NCI-H1048 (cell line): ENCODE measurements around the gene ERV3-1.
"Not testable (repeated sequence)": the region's sequence is repeated elsewhere in the genome, so short reads cannot be mapped to it uniquely, and the experiment has no call there.

ENCODE experiments used
- DNase-seq: peaks from one replicate; lab custom pipeline; 2025; lab: John Stamatoyannopoulos, UW

Gene ERV3-1

DNA sequence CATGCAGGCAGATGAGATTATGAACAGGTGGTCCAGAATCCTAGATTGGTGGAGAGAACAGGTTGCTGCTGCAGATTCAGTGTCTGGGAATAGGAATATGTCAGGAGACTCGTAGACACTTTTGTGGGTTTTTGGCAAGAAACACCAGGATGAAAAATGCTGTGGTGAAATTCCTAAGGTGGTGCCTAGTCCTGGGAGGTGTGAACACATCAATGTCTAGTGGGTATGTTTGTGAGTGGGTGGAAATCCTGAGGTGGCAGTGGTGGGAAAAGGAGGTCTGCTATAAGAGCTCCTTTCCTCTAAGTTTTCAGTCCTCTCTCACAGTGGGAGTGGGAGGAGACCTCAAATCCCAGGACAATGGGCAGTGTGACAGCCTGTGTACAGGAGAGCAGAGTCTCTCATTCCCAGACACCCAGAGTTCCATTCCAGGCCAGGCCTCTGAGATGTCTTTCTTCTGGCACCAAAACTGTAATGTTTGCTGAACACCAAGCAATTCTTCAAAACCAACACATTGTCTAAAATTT, 5.1 kb downstream of the ERV3-1 start:
- DNase-seq: no peak

GRCh38 chr7:64999165-65000004, 7.1 kb downstream of the ERV3-1 start:
- DNase-seq: no peak

- DNase-seq: no peak
Measured at GRCh38 chr7:64998865-64999164, 7.7 kb downstream of the ERV3-1 start.

- DNase-seq: no peak
Measured at GRCh38 chr7:64997927-64998391, 8.5 kb downstream of the ERV3-1 start.

GRCh38 chr7:64997164-64997908, 9.2 kb downstream of the ERV3-1 start:
- DNase-seq: no peak

DNA sequence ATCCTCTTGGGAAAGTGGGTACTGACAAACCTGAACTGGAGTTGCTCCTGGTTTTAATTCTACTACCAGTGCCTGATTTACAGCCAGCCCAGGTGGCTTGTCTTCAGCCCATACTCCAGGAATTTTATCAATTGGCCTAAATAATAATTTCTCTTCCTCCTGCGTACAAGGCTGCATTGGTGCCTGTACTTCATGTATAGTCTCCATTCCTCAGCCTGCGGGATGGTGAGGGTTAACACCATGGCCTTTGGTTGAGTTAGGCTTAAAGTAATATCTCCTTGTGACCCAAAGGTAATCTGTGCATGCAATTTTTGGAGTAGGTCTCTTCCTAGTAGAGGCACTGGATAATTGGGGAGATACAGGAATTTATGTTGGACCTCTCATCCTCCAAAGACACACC, 10.2 kb downstream of the ERV3-1 start:
- DNase-seq: no peak

GRCh38 chr7:64993901-64994300, 12.6 kb downstream of the ERV3-1 start:
- no peak for DNase-seq

GRCh38 chr7:64992971-64993370, 13.5 kb downstream of the ERV3-1 start:
- DNase-seq: no peak

DNA sequence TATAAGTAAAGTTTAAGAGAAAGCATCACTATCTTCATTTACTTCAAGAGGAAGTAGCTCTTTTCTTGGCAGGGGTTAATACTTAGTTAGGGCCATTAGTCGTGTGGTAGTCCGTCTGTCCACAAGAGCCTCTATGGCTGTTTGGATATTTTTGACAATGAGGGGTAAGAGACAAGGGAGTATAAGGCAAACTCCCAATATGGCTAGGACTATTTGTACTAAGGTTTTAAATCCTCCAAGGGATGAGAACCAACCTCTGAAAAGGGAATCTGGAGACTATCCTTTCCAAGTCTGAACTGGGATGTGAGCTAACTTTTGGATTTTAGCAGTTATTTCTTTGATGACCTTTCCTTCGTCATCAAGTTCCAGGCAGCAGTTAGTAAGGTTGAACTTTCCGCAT, 15.6 kb downstream of the ERV3-1 start, which contains the start of gene ZNF117:
TSS of gene ZNF117 (minus strand) at position 101 of the 400 bp plus-strand sequence.
- DNase-seq: no peak

GRCh38 chr7:64990216-64990615, 16.3 kb downstream of the ERV3-1 start:
- no peak for DNase-seq

GRCh38 chr7:64978497-64979203, 27.8 kb downstream of the ERV3-1 start:
- no peak for DNase-seq

GRCh38 chr7:64965594-64965993, 40.9 kb downstream of the ERV3-1 start:
- DNase-seq: no peak

GRCh38 chr7:64959072-64959747, 47.3 kb downstream of the ERV3-1 start:
- DNase-seq: no peak

DNA sequence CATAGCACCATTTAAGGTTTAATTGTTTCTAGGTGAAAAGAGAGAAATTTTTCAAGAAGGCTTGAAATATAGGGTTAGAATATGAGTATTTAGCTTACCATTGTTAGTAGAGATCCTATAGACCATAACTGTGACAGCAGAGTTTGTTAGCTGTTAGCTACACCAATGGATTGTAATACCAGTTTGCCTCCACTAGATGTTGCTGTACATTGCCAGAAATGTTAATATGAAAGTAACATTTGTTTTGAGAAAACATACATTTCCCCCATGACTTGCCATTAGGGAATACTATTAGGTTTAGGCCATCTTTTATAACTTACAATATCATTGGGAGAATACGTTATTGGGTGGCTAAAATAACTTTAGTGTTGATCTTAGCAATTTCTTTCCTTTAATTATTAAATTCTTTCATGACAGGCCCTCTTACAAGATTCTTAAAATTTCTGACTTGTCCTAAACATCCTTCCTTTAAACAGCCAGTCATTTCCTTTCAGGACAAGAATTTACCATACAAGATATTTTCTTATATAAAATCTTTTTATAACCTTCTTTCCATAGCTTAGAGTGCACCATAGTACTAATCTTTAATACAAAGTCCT, 55.1 kb downstream of the ERV3-1 start:
- DNase-seq: no peak

GRCh38 chr7:64950673-64951072, 55.8 kb downstream of the ERV3-1 start:
- DNase-seq: not testable (repeated sequence)

- DNase-seq: not testable (repeated sequence)
Measured at GRCh38 chr7:64948774-64949173, 57.7 kb downstream of the ERV3-1 start.

DNA sequence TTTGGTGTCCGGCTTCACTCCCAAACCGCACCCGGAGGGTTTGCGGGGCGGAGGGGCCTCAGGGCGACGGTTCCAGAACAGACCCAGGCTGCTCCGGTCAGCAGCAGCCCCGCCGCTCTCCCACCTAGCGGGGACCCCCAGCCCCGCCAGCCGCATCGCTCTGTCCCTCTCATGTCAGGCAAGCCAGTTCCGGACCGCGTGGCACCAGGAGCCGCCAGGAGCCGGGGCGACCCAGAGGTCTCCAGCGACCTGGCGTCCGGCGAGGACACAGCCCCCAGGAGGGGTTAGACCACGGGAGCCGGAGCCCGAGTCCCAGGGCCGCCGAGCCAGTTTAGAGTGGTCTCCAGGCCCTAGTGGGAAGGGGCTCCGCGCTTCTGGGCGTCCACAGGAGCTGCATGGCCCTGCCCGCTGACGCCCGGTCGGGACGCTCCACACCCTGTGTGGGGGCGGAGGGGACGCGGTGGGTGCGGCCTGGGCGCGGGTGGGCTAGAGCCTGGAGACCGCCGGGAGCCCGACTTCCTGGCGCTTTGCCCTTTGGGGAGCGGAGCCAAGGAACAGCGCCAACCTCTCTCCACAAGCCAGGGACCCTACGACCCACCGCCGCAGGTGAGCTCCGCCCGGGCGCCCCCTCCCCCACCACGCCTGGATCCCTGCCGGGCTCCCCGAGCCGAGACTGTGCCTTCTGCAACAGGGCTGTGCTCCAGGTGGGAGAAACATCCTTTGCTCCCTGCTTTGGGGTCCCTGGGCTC, 59.1 kb downstream of the ERV3-1 start:
- DNase-seq: no peak

DNA sequence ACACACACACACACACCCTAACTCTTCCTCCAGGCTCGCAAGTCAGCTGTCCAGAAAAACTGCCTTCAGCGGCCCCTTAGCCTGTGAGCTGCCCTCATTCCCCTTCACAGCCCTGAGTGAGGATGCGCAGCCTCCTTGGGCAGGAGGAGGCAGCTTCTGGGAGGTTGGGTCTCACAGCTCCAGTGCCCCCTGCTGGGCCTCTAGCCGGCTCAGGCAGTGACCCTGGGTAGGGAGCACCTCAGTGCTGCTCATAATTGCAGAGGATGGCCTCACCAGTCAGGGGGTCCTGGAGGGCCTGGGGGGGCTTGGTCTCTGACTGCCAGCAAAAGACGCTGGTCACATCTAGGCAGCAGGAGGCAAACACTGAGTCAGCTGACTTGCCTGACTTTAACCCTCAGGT, 59.7 kb downstream of the ERV3-1 start:
- no peak for DNase-seq

GRCh38 chr7:64945503-64946175, 60.8 kb downstream of the ERV3-1 start:
- no peak for DNase-seq
